ENCODE data around the gene RAP2A.

RAP2A gene

DNA sequence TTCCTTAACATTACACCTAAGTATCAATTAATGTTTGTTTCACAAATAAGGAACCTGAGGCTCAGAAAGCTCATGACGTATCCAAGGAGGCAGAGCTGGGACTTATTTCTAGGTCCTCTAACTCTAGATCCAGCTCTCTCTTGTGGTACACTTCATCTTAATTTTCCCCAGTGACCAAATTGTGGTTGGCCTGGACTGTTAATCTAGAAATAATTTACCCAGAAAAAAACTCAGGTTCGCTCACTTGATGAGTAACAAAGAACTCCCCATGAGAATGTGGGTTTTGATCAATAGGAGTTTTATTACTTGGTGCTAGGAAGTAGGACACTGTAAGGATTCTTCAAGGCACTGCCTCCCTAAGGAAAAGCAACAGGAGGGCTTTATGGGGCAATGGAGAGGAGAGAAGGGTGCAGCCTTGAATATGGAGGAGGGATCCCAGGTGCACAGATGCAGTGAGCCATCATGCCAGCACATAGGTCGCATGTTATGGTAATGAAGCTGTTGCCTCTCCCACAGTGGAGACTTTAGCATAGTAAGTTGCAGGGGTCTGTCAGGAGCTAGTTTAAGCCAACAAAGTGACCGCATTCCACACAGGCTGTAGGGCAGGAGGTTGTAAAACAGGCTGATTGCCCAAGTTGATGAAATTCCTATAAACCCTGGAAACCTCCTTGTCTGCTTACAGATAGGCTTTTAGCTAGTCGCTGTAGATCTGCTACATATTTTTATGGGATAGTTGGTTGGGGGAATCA is 14.7 kb downstream of the RAP2A start:
- no peak for DNase-seq (ENCODE audit: low spot score)

DNA sequence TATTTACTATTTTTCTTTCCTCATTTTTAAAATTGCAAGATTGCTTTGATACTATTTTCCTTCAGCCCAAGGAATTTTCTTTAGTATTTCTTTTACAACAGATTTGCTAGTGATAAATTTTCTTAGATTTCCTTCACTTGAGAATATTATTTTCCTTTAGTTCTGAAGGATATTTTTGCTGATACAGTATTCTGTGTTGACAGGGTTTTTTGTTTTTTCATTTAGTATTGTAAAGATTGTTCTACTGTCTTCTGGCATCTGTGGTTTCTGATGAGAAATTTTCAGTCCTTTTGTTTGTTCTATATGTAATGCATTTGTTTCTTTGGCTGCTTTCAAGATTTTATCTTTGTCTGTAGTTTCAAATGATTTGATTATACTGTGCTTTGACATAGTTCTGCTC is 20.7 kb downstream of the RAP2A start:
- no peak for DNase-seq (ENCODE audit: low spot score)

DNA sequence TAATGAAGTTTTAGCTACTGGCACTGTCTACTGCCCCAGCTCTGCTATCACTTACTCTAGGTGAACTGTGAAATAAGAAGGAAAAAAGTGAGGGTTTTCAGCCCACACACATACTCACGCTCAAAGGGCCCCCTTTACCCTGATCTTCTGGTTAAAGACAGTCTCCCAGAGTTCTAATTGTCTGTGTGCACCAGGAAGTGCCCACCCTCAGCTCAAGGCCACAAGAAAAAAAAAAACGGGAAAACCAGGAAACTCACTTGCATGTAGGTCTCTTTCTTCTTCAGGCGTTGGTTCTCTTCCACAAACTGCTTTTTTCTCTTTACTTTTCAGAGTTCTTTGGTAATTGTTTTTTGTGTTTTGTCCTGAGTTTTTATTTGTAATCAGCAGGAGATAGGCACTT is 22.1 kb downstream of the RAP2A start:
- DNase-seq (ENCODE audit: low spot score), result no peak

DNA sequence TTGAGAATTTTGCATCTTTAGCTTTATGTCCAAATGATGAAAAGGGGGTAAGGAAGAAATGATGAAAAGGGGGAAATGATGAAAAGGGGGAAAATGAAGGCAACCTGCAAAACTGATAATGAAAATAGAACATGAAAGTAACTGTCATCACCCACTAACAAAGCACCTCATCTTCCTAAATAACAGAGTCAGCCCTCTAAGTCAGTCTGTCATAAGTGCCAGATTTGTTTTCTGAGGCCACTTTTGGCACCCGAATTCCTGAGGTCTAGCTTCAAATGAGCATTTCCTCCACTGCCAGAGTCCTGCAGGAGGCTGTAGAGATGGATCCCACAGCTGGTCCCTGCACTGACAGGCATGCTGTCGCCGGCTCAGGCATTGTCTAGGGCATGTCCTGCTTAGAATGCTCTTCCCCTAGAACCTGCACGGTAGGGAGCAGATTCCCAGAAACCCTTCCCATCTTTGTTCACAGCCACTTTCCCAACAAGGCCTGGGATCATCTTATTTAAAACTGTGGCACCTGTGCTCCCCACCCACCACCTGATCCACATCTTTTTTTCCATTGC is 25.3 kb downstream of the RAP2A start:
- DNase-seq (ENCODE audit: low spot score), result no peak

DNA sequence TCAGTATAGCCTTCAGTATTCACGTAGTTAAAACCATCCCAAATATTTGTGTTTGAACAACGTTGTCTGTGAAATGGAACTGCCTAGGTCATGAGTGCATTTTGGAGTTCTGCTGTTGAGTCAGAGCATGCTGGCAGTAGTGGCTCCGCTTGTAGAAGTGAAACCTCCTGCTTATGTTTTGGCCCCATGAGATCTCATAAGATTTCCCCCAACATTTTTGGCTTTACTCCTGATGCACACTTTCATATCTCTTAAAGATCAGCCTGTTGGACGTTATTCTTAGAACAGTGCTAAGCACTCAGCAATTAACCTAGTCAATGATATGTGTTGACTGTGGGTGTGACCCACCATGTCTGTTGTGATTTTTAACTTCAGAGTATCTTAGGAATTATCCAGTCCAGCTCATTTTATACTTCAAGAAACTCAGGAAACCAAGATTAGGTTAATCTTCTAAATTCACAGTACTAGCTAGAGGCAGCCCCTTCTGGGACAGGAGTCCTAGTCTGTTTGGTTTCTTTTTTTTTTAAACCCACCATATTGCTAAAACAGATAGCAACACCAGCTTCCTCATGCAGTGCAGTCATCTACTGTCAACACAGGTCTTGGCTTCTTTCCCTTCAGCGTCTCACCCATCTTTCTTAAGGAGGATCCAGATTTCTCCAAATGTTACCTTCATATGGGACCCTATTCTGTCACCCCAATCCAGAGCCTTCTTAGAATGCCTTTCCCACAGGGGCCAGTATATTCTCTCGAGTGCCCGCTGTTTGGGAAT is 26.2 kb downstream of the RAP2A start:
- DNase-seq (ENCODE audit: low spot score), result no peak

DNA sequence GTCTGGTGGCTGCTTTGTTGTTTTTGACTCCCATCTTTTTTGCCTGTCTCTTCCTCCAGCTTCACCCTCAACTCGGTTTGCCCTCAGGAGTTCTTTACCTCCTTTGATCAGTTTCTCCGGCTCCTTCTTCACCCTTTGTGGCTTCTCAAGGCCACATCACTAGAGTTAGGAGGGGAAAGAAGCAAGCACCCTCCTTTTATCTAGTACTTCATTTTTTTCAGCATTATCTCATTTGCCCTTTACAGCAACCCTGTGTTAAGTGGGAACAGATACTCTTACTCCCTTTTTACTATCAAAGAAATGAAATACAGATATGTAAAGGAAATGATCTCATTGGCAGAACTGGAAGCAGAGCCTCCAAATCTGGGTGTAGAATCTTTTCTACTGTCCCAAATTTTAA is 26.9 kb downstream of the RAP2A start:
- DNase-seq (ENCODE audit: low spot score), result no peak

DNA sequence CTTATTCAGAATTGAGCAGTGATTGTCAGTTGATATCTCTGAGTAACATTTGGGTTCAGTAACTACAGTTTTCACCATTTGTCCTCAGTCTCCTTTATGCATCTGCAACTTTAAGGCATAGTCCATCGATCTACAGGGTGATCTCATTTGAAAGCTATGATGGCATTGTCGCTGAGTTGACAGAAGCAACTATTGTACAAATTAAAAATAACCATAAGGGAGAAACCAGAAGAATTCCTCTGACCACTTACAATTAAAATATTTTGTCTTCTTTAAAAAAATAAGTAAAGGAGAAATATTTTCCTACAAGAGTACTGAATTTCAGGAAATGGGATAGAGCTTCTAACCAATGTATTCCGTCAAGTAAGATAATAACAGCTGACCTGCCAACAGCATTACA is 30.6 kb downstream of the RAP2A start:
- DNase-seq (ENCODE audit: low spot score), result no peak

DNA sequence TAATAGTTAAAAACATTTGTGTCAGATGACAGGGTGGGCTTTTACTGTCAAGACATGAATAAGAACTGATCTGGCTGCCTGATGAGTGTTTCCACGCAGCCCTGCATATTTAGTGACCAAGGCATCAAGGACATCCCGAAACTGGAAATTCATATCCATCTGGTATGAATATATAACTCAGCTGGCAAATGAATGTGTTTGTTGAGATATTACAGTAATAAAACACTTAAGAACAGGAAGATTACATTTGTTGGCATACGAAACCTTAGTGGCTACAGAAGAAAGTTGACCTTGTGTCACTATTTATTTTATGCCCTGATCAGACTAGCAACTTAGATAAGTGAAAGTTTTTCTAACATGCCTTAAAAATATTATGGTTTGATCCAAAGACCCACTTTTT is 32.8 kb downstream of the RAP2A start:
- no peak for DNase-seq (ENCODE audit: low spot score)

DNA sequence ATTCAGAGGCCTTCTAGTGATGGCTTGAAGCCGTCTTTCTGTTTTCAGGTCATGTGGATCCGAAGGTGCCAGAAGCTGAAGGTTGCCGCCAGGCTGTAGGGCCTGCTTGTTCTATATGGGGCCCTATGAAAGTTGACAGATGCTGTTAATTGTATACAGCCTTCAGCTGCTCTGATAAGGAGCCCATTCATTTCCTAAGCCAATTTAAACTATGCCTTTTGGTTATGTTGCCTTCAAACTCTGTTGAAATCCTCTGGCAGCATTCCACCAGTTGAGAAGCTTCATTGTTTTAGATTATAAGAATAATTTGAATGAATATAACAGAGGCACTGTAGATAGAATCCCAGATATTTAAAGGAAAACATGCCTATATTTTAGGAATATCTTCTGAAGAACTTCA is 34.4 kb downstream of the RAP2A start:
- no peak for DNase-seq (ENCODE audit: low spot score)

DNA sequence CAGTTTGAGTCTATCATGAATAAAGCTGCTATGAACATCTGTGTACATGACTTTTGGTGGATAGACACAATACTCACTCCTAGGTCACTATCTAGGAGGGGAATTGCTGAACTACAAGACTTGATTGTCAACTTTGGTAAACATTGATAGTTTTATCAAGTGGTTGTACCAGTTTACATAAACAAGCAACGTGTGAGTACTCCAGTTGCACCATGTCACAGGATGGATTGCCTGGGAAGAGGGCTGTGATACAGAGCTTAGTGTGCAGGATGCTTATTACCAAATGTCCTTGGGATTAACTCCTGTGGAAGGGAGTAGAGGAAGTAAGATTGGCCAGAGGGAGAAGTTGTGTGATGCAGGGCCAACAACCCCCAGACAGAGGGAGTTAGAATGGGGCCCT is 37.7 kb downstream of the RAP2A start:
- DNase-seq (ENCODE audit: low spot score), result no peak

DNA sequence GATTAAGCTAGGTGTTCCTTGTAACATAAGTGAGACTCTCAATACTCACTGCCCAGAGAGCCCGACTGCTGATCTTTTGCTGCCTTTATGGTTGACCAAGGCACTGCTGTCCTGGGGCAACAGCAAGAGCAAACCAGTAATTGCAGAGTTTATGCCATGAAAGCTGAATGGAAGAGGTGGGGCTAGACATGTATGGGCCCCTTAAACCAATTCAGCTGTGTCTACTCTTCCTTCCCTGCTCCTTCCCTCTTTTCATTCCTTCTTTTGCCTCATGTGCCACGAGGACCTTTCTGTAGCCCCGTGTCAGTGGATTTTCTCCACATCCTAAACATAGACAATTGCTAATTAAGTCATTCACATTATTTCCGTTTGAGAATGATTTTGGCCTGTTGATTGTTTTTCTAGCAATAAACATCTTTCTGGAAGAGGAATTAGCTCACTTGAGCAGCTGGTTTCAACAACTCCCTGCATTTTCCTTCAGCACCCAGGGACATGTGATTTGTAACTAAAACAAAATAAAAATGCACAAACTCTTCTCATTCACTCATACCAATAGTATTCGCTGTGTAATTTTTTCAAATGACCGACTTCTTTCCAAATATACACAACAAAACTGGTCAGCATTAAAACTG is 40.5 kb downstream of the RAP2A start:
- no peak for DNase-seq (ENCODE audit: low spot score)

DNA sequence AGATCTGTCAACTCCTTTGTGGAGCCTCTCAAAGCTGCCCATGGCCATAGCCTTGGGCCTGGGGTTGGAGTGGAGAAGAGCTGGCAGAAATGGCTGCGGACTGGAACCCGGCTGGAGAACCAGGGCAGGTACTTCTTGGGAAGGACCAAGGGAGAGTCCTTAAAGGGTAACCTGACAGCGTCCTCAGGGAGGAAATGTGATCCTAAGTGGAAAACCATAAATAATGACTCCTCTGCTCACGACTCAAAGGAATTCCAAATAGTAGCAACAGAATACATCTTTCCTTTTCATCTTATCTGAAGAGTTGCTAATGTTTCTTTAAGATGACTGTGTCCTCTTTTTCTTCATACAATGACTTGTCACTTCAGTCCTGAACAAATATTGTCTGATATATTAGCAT is 41.0 kb downstream of the RAP2A start:
- no peak for DNase-seq (ENCODE audit: low spot score)

DNA sequence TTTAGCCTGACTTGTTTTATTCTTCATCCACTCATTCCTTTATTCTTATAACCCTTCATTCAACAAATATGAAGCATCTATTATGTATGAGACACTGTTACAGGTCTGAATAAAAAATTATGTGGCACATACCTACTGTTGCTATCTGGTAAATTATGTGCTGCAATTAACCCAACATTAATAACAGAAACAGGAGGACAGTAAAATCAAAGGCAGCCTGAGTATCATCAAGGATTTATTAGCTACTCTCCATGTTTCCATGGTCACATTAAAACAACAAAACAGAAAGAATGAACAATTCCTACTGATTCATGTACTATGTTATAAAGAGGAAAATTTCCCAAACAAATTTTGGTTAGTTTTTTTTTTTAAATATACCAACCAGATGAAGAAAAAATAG is 43.9 kb downstream of the RAP2A start:
- no peak for DNase-seq (ENCODE audit: low spot score)

DNA sequence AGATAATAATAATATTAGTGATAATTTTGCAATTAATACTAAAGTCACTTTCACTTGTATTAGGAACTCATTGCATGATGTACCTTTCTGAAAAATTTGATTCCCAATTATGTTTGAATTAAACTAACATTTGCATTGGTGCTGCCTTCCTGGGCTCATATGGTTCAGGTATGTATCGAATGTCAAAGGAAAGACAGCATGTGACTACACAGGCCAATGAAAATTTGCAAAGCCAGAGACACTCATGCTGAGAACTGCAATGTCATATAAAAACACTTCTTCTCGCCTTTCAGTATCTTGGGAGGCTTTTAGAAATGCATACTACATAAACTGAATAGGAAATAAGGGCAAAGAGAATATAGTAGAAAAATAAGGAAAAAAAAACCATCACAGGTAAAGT is 44.3 kb downstream of the RAP2A start:
- no peak for DNase-seq (ENCODE audit: low spot score)

DNA sequence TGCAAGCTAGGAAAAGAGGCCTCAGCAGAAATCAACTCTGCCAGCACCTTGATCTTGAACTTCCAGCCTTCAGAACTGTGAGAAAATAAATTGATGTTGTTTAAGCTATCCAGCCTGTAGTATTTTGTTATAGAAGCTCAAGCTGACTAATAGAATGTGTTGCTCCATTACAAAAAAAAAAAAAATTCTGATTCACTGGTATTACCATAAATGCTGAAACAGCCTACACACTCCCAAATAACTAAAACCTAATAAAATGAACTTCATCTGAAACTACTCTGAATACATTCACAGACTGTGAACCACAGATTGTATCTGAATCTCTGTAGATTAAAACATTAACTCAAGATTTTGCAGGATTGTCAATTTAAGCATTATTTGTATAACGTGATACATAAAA is 49.5 kb downstream of the RAP2A start:
- DNase-seq (ENCODE audit: low spot score), result no peak

DNA sequence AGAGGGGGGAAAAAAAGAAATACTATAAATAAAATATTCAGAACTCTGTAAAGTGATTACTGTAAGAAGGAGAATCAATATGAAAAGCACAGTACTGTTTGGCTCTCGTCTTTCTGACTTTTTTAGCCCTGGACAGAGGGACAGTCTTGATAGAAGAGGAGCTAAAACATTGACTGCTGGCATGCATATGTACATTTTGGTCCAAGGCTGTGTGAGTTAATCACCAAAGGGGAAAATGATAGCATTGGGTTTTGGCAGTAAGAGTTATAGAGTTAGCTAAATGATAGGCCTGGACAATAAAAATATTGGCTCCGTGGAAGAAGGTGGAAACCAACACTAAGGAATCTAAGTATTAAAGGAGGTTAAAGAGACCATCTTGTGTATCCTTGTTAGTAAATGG is 50.3 kb downstream of the RAP2A start:
- DNase-seq (ENCODE audit: low spot score), result no peak

DNA sequence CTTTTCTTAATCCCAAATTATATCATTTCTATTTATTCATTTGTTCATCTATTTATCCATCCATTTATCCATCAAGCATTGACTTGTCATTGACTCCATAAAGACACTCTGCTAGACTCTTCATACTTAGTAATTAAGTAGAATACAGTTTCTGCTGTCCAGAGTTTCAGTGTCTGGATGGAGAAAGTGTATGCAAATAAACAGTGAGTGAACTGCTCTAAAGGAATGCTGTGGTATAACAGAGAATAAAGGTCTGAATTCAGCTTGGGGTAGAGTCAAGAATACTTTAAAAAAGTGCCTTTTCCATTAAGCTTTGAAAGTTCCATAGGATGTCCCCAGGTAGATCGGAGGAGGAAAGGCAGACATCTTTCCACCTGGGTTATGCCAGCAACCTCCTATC is 51.4 kb downstream of the RAP2A start:
- DNase-seq (ENCODE audit: low spot score), result no peak

DNA sequence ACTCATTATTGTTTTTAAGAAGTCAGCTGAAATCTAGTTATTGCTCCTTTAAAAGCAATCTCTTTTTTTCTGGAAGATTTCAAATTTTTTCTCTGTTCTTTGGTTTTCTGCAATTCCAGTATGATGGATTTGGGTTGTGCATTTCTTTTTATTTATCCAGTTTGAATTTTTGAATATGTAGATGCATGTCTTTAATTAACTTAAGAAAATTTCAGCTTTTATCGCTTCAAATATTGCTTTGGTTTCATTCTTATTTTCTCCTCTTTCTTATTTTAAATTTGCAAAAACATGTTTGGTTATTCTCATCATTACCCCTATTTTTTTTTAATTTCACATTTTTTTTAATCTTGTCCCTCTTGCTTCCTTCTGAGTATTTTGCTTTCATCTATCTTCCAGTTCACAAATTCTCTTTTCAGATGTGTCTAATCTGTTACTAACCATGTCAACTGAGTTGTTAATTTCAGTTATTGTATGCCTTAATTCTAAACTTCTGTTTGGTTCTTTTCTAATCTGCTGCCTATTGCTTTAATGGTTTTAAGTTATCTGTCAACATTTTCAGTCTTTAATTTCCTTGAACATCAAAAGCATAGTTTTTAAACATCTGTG is 56.8 kb downstream of the RAP2A start:
- no peak for DNase-seq (ENCODE audit: low spot score)

DNA sequence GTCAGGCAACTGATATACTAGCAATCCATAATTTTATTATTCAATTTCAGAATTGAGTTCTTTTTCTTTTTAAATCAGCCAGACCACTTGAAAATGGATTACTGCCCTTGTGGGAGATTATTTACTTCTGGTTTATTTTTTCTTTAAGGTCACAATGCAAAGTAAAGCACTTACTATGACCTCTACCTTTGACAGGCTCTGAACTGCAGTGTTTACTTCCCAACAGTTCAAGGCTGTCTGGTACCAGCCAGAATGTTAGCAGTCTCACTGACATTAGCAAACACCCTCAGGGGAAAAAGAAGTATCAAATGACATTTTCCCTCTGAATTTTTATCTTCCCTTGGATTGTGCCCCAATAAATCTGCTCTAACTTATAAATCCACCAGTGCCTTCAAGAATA is 57.5 kb downstream of the RAP2A start:
- no peak for DNase-seq (ENCODE audit: low spot score)

DNA sequence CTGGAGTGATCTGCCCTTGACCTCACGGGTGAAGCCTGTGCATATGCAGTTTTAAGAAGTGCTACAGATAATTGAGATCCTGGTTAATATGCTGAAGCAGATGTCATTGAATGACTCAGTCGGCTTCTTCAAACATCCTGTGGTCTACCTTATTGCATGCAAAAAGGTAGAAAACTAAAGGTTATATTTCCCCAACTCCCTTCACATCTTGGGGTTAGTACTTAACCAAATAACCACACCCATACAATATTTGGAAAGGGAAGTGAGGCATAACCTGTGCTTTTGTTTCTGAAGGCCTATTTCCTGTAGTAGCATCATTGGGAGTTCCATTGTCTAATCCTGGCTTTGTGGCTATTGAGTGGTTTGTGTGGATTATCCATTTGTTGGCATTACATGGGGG is 58.3 kb downstream of the RAP2A start:
- no peak for DNase-seq (ENCODE audit: low spot score)

DNA sequence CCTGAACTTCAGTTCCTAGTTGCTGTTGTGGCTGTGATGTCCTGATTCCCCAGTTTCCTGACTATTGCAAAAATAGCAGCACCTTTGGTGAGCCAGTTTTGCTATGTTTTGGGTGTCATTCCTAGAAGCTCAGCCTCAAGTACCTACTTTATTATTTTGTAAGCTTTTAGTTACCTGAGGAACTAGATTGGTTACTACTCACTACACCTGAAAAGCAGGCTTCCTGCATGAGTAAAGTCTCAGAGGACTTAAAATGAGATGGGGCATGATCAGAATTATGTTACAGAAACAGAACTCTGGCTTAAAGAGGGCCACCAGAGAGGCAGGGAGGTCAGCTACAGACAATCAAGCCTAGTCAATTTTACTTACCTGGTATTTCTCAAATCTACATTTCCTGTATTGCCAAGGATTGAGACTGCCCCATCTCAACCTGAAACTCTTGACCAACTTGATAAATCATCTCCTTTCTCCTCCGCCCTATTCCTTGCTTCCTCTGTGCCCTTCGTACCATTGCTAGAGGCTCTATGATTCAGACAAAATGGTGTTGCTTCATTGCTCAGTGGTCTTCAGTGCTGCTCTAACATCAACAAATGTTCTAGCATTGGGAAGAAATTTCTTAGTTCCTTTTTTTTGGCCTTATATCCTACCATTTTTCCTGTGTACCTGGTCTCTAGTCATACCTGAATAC is 58.9 kb downstream of the RAP2A start:
- DNase-seq (ENCODE audit: low spot score), result no peak

DNA sequence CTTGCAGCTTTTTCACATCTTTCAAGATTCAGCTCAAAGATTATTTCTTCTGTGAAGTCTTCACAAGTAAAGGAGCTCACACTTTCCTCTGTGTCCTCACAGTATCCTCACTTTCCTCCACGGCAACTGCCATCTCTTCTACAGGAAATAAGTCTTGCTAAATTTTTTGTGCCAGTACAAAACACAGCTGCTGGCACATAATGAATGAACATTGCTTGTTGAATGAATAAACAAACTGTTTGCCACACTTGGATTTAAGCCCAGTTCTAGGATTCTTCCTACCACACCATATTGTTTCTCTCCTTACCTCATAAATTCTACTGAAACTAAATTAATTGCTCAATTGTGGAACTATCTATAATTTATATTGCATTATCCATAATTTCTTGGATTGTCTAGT is 59.5 kb downstream of the RAP2A start:
- DNase-seq (ENCODE audit: low spot score), result no peak

Data from CD4-positive, alpha-beta T cell treated with Interleukin-6 at 100 ng/mL for 8 hours (primary cell).